Esophagus squamous epithelium (tissue), 4 donors: ENCODE data around the gene ZNF606.

Experiments used
- POLR2A ChIP-seq, 4 donors: fragments of 450-650 bp; IDR thresholded peaks; one replicate each; pipeline ENCODE4 v1.6.1; 2017; ENCODE audit warnings: antibody characterized with exemption in 4 of 4, mild to moderate bottlenecking in 4 of 4, moderate library complexity in 3 of 4
- TF ChIP-seq, protein P1 (sequence below), 6 experiments: fragments of 450-650 bp in 4 of 6; fragments of 200-600 bp in 2 of 6; sonication (generic) in 2 of 6; IDR thresholded peaks; one replicate each; pipeline ENCODE4 v1.5.1; 2016 to 2019; ENCODE audit warnings: antibody characterized with exemption in 6 of 6, mild to moderate bottlenecking in 4 of 6, moderate library complexity in 4 of 6

DNA sequence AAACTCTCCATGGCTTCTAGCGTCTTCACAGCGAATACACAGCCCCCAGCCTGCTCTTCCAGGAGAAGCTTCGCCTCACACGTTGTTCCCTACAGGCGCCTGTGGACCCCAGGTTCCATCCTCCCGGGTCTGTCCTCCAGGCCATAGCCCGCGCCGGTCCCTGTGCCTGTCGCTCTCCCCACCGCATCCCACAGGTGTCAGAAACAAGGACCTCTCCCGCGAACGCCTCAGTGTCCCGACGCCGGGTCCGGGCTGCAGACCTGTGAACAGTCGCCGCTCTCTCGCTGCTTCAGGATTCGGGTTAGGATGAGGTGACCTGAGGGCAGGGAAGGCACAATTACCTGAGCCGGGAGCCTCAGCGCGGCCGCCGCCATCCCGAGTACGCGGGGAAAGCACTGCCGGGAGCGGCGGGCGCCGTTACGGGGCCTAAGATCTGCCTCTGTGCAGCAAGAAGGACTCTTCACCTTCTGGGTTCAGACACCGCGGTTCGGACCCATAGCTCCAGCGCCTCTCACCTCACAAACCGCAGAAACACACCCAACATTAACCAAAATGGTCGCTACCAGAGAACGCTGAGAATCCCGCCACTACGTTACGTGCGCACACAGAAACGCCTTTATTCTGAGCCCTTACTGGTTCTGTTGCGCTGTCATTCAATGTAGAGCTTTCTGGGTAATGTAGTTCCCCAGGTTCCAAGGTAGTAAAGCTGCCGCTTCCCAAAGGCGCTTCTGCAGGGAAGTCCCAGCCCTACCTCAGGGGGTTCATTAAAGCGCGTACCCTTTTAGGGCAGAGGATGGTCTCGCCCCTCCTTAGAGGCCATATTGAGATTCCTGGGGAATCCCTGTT is 67.6 kb downstream of the ZNF606 start, which contains the start of gene ZNF418:
- TF ChIP-seq, protein P1, sequence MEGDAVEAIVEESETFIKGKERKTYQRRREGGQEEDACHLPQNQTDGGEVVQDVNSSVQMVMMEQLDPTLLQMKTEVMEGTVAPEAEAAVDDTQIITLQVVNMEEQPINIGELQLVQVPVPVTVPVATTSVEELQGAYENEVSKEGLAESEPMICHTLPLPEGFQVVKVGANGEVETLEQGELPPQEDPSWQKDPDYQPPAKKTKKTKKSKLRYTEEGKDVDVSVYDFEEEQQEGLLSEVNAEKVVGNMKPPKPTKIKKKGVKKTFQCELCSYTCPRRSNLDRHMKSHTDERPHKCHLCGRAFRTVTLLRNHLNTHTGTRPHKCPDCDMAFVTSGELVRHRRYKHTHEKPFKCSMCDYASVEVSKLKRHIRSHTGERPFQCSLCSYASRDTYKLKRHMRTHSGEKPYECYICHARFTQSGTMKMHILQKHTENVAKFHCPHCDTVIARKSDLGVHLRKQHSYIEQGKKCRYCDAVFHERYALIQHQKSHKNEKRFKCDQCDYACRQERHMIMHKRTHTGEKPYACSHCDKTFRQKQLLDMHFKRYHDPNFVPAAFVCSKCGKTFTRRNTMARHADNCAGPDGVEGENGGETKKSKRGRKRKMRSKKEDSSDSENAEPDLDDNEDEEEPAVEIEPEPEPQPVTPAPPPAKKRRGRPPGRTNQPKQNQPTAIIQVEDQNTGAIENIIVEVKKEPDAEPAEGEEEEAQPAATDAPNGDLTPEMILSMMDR (IDR thresholded peaks at IDR 0.05), result no peak
- TF ChIP-seq POLR2A (IDR thresholded peaks at IDR 0.05), result no peak
